Measurements from ENCODE around the gene ZBTB20. TPM values are rescaled to one million over a fixed set of nuclear protein-coding genes. Genes with fewer than 3 reads are reported as not detected.

The ZBTB20 gene
- total and polyA plus RNA-seq, 9 donors, result 4.3 to 160 (median 107) TPM

- Histone ChIP-seq H3K9me3 (no peaks in the 10 kb centered on the region), H3K36me3 (no peaks in the 10 kb centered on the region), H3K4me1 (ENCODE audit: insufficient read depth) (no peaks in the 10 kb centered on the region), H3K27me3 (no peaks in the 10 kb centered on the region), H3K4me3 (no peak overlapping the region), H3K27ac (no peak overlapping the region)
- TF ChIP-seq POLR2A (IDR thresholded peaks at IDR 0.05) (no peak), EP300 (IDR thresholded peaks at IDR 0.05) (no peak), CTCF (IDR thresholded peaks at IDR 0.05) (no peak)
- no peak for DNase-seq
- intact Hi-C loops (cut with DNase I), result no loop called here
- 87 to 90% (median 87%) methylated on average over 4 of the region's 4 CpGs for whole genome bisulfite sequencing, 3 donors
Observed at GRCh38 chr3:114609973-114610630, 537.0 kb downstream of the ZBTB20 start.

GRCh38 chr3:114608293-114608692, 538.8 kb downstream of the ZBTB20 start:
- Histone ChIP-seq H3K27me3 (no peaks in the 10 kb centered on the region), H3K36me3 (no peaks in the 10 kb centered on the region), H3K4me3 (no peak overlapping the region), H3K27ac (no peak overlapping the region), H3K4me1 (ENCODE audit: insufficient read depth) (no peaks in the 10 kb centered on the region), H3K9me3 (no peaks in the 10 kb centered on the region)
- WGBS, 3 donors, result 10 to 25% (median 11%) methylated on average over 1 of the region's 1 CpG
- TF ChIP-seq CTCF (IDR thresholded peaks at IDR 0.05) (no peak), EP300 (IDR thresholded peaks at IDR 0.05) (no peak), POLR2A (IDR thresholded peaks at IDR 0.05) (no peak)
- intact Hi-C loops (cut with DNase I), result no loop called here
- no peak for DNase-seq

GRCh38 chr3:114606336-114606735, 540.8 kb downstream of the ZBTB20 start:
- Histone ChIP-seq H3K4me3 (no peak overlapping the region), H3K27ac (no peak overlapping the region), H3K36me3 (no peaks in the 10 kb centered on the region), H3K27me3 (no peaks in the 10 kb centered on the region), H3K9me3 (no peaks in the 10 kb centered on the region), H3K4me1 (ENCODE audit: insufficient read depth) (no peaks in the 10 kb centered on the region)
- intact Hi-C loops (cut with DNase I), result no loop called here
- TF ChIP-seq POLR2A (IDR thresholded peaks at IDR 0.05) (no peak), EP300 (IDR thresholded peaks at IDR 0.05) (no peak), CTCF (IDR thresholded peaks at IDR 0.05) (no peak)
- DNase-seq, result no peak
- WGBS, 3 donors, result 43 to 49% (median 49%) methylated on average over 2 of the region's 2 CpGs

- Histone ChIP-seq H3K4me3 (no peak overlapping the region), H3K36me3 (no peaks in the 10 kb centered on the region), H3K27me3 (no peaks in the 10 kb centered on the region), H3K4me1 (ENCODE audit: insufficient read depth) (peaks cover 2% of the 10 kb centered on the region), H3K9me3 (no peaks in the 10 kb centered on the region), H3K27ac (no peak overlapping the region)
- DNase-seq, result no peak
- no peak for TF ChIP-seq CTCF (IDR thresholded peaks at IDR 0.05)
- WGBS, 3 donors, result 62 to 90% (median 82%) methylated on average over 1 of the region's 1 CpG
- intact Hi-C loops (cut with DNase I), result no loop called here
Observed at GRCh38 chr3:114600571-114600970, 546.5 kb downstream of the ZBTB20 start.
